ENCODE results near the gene BNIP1. TPM values are rescaled to one million over a fixed set of nuclear protein-coding genes. Genes with fewer than 3 reads are reported as not detected.

BNIP1 gene
- total RNA-seq, 1 experiment from 2014 or later: 13.5 TPM

DNA sequence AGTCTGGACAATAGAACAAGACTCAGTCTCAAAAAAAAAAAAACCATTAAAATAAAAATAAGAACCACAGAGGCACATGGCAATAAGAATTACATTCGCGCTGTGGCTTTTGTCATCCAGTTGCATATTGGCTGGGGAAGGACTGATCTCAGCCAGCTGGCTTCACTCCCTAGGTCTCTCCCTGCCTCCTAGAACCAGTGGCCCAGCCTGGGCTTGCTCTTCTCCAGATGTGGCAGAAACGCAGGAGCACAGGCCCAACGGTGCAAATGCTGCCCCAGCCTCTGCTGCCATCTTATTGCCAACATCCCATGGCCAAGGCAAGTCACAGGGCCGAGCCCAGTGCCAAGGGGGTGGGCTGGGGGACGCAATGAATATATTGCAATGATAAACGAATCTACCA, 53.7 kb downstream of the BNIP1 start:
- Histone ChIP-seq H3K27ac (no peak overlapping the region), H3K4me2 (no peak overlapping the region), H3K9me2 (ENCODE audit: insufficient read depth) (no peaks in the 10 kb centered on the region), H3K4me1 (replicated peaks; ENCODE audit: insufficient read depth) (peaks cover 17% of the 10 kb centered on the region), H3K27me3 (ENCODE audit: insufficient read depth, low read depth) (no peaks in the 10 kb centered on the region), H3F3A (ENCODE audit: insufficient read depth, low read depth) (peaks cover 21% of the 10 kb centered on the region; the same call in 1 of the 2 replicates), H3K79me2 (ENCODE audit: low read depth) (no peaks in the 10 kb centered on the region), H3K9me3 (ENCODE audit: insufficient read depth, low read depth) (no peaks in the 10 kb centered on the region), H4K20me1 (ENCODE audit: insufficient read depth) (no peaks in the 10 kb centered on the region), H2AFZ (no peak overlapping the region), H3K4me3 (no peak overlapping the region), H3K36me3 (ENCODE audit: low read depth) (no peaks in the 10 kb centered on the region)
- intact Hi-C loops (cut with micrococcal nuclease; ENCODE audit: unreplicated experiment): no loop called here
- no TSS peak for BruUV-seq (replicated peaks)
- no peak for DNase-seq
- ChIA-PET CTCF (no interaction called here), POLR2A (ENCODE audit: unreplicated experiment) (no interaction called here)
- no peak for TF ChIP-seq EZH2 (IDR thresholded peaks at IDR 0.05; ENCODE audit: low read depth)
- TF ChIP-seq, protein P1, sequence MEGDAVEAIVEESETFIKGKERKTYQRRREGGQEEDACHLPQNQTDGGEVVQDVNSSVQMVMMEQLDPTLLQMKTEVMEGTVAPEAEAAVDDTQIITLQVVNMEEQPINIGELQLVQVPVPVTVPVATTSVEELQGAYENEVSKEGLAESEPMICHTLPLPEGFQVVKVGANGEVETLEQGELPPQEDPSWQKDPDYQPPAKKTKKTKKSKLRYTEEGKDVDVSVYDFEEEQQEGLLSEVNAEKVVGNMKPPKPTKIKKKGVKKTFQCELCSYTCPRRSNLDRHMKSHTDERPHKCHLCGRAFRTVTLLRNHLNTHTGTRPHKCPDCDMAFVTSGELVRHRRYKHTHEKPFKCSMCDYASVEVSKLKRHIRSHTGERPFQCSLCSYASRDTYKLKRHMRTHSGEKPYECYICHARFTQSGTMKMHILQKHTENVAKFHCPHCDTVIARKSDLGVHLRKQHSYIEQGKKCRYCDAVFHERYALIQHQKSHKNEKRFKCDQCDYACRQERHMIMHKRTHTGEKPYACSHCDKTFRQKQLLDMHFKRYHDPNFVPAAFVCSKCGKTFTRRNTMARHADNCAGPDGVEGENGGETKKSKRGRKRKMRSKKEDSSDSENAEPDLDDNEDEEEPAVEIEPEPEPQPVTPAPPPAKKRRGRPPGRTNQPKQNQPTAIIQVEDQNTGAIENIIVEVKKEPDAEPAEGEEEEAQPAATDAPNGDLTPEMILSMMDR (conservative IDR thresholded peaks at IDR 0.05): no peak

GRCh38 chr5:173200356-173200755, 56.0 kb downstream of the BNIP1 start:
- no peaks in the 10 kb centered on the region for H4K20me1 ChIP-seq (ENCODE audit: insufficient read depth)
- H3K27me3 ChIP-seq (ENCODE audit: insufficient read depth, low read depth): no peaks in the 10 kb centered on the region
- no peaks in the 10 kb centered on the region for H3K9me2 ChIP-seq (ENCODE audit: insufficient read depth)
- H3K79me2 ChIP-seq (ENCODE audit: low read depth): no peaks in the 10 kb centered on the region
- no peaks in the 10 kb centered on the region for H3K36me3 ChIP-seq (ENCODE audit: low read depth)
- no peak for DNase-seq
- H3K9me3 ChIP-seq (ENCODE audit: insufficient read depth, low read depth): no peaks in the 10 kb centered on the region
- H3K4me1 ChIP-seq (replicated peaks; ENCODE audit: insufficient read depth): peaks cover 18% of the 10 kb centered on the region
- H3K4me3 ChIP-seq: no peak overlapping the region
- no peak overlapping the region for H3K27ac ChIP-seq
- no TSS peak for BruUV-seq (replicated peaks)
- ChIA-PET POLR2A (ENCODE audit: unreplicated experiment) (no interaction called here), CTCF (no interaction called here)
- TF ChIP-seq, protein P1 (conservative IDR thresholded peaks at IDR 0.05): no peak
- no peak for TF ChIP-seq EZH2 (IDR thresholded peaks at IDR 0.05; ENCODE audit: low read depth)
- H2AFZ ChIP-seq: no peak overlapping the region
- intact Hi-C loops (cut with micrococcal nuclease; ENCODE audit: unreplicated experiment): loop anchor here (10.0 kb wide), 1 partner anchor 84 kb away; no protein-coding TSS in a partner anchor
- H3F3A ChIP-seq (ENCODE audit: insufficient read depth, low read depth): peaks cover 22% of the 10 kb centered on the region; the same call in 1 of the 2 replicates
- no peak overlapping the region for H3K4me2 ChIP-seq

GRCh38 chr5:173201636-173202265, 57.4 kb downstream of the BNIP1 start:
- POLR2A ChIA-PET (ENCODE audit: unreplicated experiment): interaction anchor here (0.5 to 0.7 kb wide), 3 partner anchors 24 to 789 kb away, joined by 4 to 6 read pairs (median 4); no protein-coding TSS in a partner anchor
- intact Hi-C loops (cut with micrococcal nuclease; ENCODE audit: unreplicated experiment): loop anchor here (1.0 to 10.0 kb wide), 3 partner anchors 83 to 223 kb away; no protein-coding TSS in a partner anchor

More at GRCh38 chr5:173201636-173202265, 57.4 kb downstream of the BNIP1 start:
- H3K36me3 ChIP-seq (ENCODE audit: low read depth): no peaks in the 10 kb centered on the region
- H4K20me1 ChIP-seq (ENCODE audit: insufficient read depth): no peaks in the 10 kb centered on the region
- no peaks in the 10 kb centered on the region for H3K79me2 ChIP-seq (ENCODE audit: low read depth)
- no peaks in the 10 kb centered on the region for H3K9me3 ChIP-seq (ENCODE audit: insufficient read depth, low read depth)
- H3K27me3 ChIP-seq (ENCODE audit: insufficient read depth, low read depth): peaks cover 14% of the 10 kb centered on the region; the same call in 1 of the 2 replicates
- peak; percentile 65 to 85 for DNase-seq
- H3K9me2 ChIP-seq (ENCODE audit: insufficient read depth): no peaks in the 10 kb centered on the region
- CTCF ChIA-PET: interaction anchor here (0.7 to 1.1 kb wide), 3 partner anchors 33 to 190 kb away, joined by 3 to 13 read pairs (median 4); partner anchors contain the start of gene NKX2-5
- no peak overlapping the region for H2AFZ ChIP-seq
- H3K4me1 ChIP-seq (replicated peaks; ENCODE audit: insufficient read depth): peaks cover 18% of the 10 kb centered on the region
- H3K4me3 ChIP-seq: no peak overlapping the region
- peaks cover 22% of the 10 kb centered on the region; the same call in 1 of the 2 replicates for H3F3A ChIP-seq (ENCODE audit: insufficient read depth, low read depth)
- H3K27ac ChIP-seq: no peak overlapping the region; the same call in 1 of the 2 replicates
- no TSS peak for BruUV-seq (replicated peaks)
- TF ChIP-seq, protein P1 (conservative IDR thresholded peaks at IDR 0.05): no peak
- no peak for TF ChIP-seq EZH2 (IDR thresholded peaks at IDR 0.05; ENCODE audit: low read depth)
- peak overlapping the region; percentile 68 for H3K4me2 ChIP-seq
